A673 (cell line): ENCODE data around the gene MMP24OS. TPM values are rescaled to one million over a fixed set of nuclear protein-coding genes. Genes with fewer than 3 reads are reported as not detected.

ENCODE experiments used
- BruUV-seq: library from RNA; stranded (reverse); fragments of 400-500 nt; replicated peaks from 2 replicates; lab custom pipeline; 2021; lab: Mats Ljungman, UMichigan
- CTCF ChIA-PET: fragments of 300-600 bp; sonication (Branson Sonifier 250); formaldehyde crosslinking; loops from one replicate; lab custom pipeline; 2022; ENCODE audit warnings: antibody characterized with exemption; lab: Charles Lee
- POLR2A ChIA-PET: fragments of 300-600 bp; sonication (Branson Sonifier 250); formaldehyde crosslinking; loops from one replicate; lab custom pipeline; 2022; ENCODE audit warnings: antibody characterized with exemption; ENCODE audit not compliant: low non-redundant PET; lab: Charles Lee
- DNase-seq: peaks from one replicate; pipeline ENCODE4 v3.0.0-alpha.2; 2015; ENCODE audit warnings: low spot score
- H3K27ac ChIP-seq: fragments of 200-600 bp; sonication (generic); 2 replicates; pipeline ENCODE4 v1.5.1; 2016; ENCODE audit warnings: mixed run types, low read depth, mild to moderate bottlenecking, mixed read lengths, antibody characterized with exemption, low read length; ENCODE audit not compliant: poor library complexity, severe bottlenecking
- H3K27me3 ChIP-seq: fragments of 200-600 bp; sonication (generic); replicated peaks from 2 replicates; pipeline ENCODE4 v1.6.1; 2017; ENCODE audit warnings: mixed run types, low read depth, mild to moderate bottlenecking, mixed read lengths, antibody characterized with exemption, low read length; ENCODE audit not compliant: insufficient read depth, poor library complexity
- H3K36me3 ChIP-seq: fragments of 200-600 bp; sonication (generic); 2 replicates; pipeline ENCODE4 v1.6.1; 2016; ENCODE audit warnings: mixed run types, mild to moderate bottlenecking, mixed read lengths, antibody characterized with exemption, low read length; ENCODE audit not compliant: insufficient read depth, poor library complexity, severe bottlenecking
- H3K4me1 ChIP-seq: fragments of 200-600 bp; sonication (generic); 2 replicates; pipeline ENCODE4 v1.6.1; 2017; ENCODE audit warnings: mixed run types, mild to moderate bottlenecking, mixed read lengths, antibody characterized with exemption, low read length; ENCODE audit not compliant: insufficient read depth, poor library complexity, severe bottlenecking
- H3K4me3 ChIP-seq: fragments of 200-600 bp; sonication (generic); 2 replicates; pipeline ENCODE4 v1.5.1; 2016; ENCODE audit warnings: low read depth, mixed run types, mild to moderate bottlenecking, mixed read lengths, low read length; ENCODE audit not compliant: poor library complexity, severe bottlenecking
- H3K9me3 ChIP-seq: fragments of 200-600 bp; sonication (generic); 2 replicates; pipeline ENCODE4 v1.6.1; 2016; ENCODE audit warnings: mixed run types, low read depth, mild to moderate bottlenecking, mixed read lengths, antibody characterized with exemption, low read length; ENCODE audit not compliant: poor library complexity, severe bottlenecking
- CTCF ChIP-seq: fragments of 300-800, 200-600 bp; sonication (generic); conservative IDR thresholded peaks from 2 replicates; pipeline ENCODE4 v1.5.1; 2017; ENCODE audit warnings: low read depth, mild to moderate bottlenecking, antibody characterized with exemption, low read length, moderate library complexity, mixed read lengths
- EZH2 ChIP-seq: fragments of 200-600 bp; sonication (generic); IDR thresholded peaks from 2 replicates; pipeline ENCODE4 v1.6.1; 2017; ENCODE audit warnings: borderline replicate concordance, low read depth, mild to moderate bottlenecking, mixed read lengths, antibody characterized with exemption, low read length; ENCODE audit not compliant: poor library complexity, severe bottlenecking
- intact Hi-C: fragments of 100-400 bp; cut with micrococcal nuclease; formaldehyde crosslinking; loops from one replicate; pipeline ENCODE4 v1.10.0; 2022; ENCODE audit not compliant: unreplicated experiment
- total RNA-seq: library from RNA; stranded (reverse); gene quantifications from 2 replicates; pipeline ENCODE4 v1.2.3, GENCODE V29; 2021

The MMP24OS gene
- total RNA-seq, 1 experiment from 2014 or later = 26.2 TPM

- POLR2A ChIA-PET = no interaction called here
Measured at GRCh38 chr20:35326021-35326739, 48.3 kb upstream of the MMP24OS start.

GRCh38 chr20:35325401-35325800, 47.5 kb upstream of the MMP24OS start:
- no peak for TF ChIP-seq CTCF
- TF ChIP-seq EZH2 = no peak
- no peak overlapping the region for H3K4me3 ChIP-seq
- intact Hi-C loops = no loop called here
- CTCF ChIA-PET = no interaction called here
- H3K27me3 ChIP-seq = no peaks in the 10 kb centered on the region
- no peaks in the 10 kb centered on the region for H3K4me1 ChIP-seq
- no peaks in the 10 kb centered on the region for H3K9me3 ChIP-seq
- POLR2A ChIA-PET = no interaction called here
- no TSS peak for BruUV-seq
- no peak overlapping the region for H3K27ac ChIP-seq
- H3K36me3 ChIP-seq = no peaks in the 10 kb centered on the region
- DNase-seq = no peak

More at GRCh38 chr20:35326021-35326739, 48.3 kb upstream of the MMP24OS start:
- intact Hi-C loops = no loop called here
- DNase-seq = no peak
- no TSS peak for BruUV-seq
- Histone ChIP-seq H3K4me3 (no peak overlapping the region), H3K4me1 (no peaks in the 10 kb centered on the region), H3K27me3 (no peaks in the 10 kb centered on the region), H3K36me3 (no peaks in the 10 kb centered on the region), H3K27ac (no peak overlapping the region), H3K9me3 (no peaks in the 10 kb centered on the region)
- CTCF ChIA-PET = no interaction called here
- TF ChIP-seq CTCF = no peak
- TF ChIP-seq EZH2 = no peak

DNA sequence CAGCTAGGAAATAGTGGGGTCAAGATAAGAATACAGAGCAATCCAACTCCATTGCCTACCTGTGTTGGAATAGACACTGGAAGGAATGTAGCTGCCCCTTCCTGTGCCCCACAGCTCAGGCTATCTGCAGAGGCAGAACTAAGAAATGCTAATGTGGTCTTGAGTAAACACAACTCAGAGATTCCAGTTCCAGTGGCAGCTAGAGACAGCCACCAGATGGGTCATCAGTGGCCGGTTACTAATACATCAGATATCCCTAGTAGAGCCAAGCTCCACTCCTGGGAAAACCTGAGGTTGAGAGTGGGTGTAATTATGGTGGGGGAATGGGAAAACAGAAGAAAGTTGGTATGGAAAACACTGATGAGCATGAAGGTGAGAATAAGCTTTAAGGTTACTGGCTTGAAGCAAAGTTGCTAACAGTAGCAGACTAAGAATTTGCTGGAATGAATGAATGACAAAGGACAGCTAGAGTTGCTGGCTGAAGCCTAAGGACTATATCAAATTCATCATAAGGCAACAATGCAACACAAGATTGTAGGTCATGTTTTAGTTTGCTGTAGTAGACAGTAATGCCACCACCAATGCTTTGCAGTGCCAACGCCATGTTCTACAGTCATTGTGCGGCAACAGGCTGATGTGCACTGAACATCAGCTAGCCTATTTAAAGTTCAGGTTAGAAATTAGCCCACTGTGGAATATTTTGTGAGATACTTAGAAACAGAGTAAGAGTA, 42.6 kb upstream of the MMP24OS start:
- TF ChIP-seq CTCF (no peak), EZH2 (no peak)
- no peaks in the 10 kb centered on the region for H3K36me3 ChIP-seq
- no peak overlapping the region for H3K4me3 ChIP-seq
- H3K27me3 ChIP-seq = no peaks in the 10 kb centered on the region
- no peak for DNase-seq
- BruUV-seq = no TSS peak
- H3K4me1 ChIP-seq = peaks cover 7% of the 10 kb centered on the region
- H3K27ac ChIP-seq = no peak overlapping the region
- ChIA-PET CTCF (no interaction called here), POLR2A (no interaction called here)
- H3K9me3 ChIP-seq = no peaks in the 10 kb centered on the region
- intact Hi-C loops = no loop called here
